Smooth muscle cell (in vitro differentiated cells): ENCODE data around the gene UBP1. TPM values are rescaled to one million over a fixed set of nuclear protein-coding genes. Genes with fewer than 3 reads are reported as not detected.

Source experiments
- DNase-seq: peaks from one replicate; lab custom pipeline; 2025; ENCODE audit not compliant: unreplicated experiment; lab: John Stamatoyannopoulos, UW
- H2AFZ ChIP-seq: fragments of 200-600 bp; sonication (generic); 2 replicates; pipeline ENCODE4 v1.6.0; 2016; ENCODE audit warnings: antibody characterized with exemption, low read depth, mild to moderate bottlenecking
- H3F3A ChIP-seq: fragments of 200-600 bp; sonication (generic); 2 replicates; pipeline ENCODE4 v1.6.0; 2017; ENCODE audit warnings: antibody characterized with exemption, low read depth
- H3K27ac ChIP-seq: fragments of 200-600 bp; sonication (generic); 2 replicates; pipeline ENCODE4 v1.5.1; 2016; ENCODE audit warnings: low read depth, mild to moderate bottlenecking
- H3K27me3 ChIP-seq: fragments of 200-600 bp; sonication (generic); 2 replicates; pipeline ENCODE4 v1.6.1; 2016; ENCODE audit warnings: low read depth, mild to moderate bottlenecking
- H3K36me3 ChIP-seq: fragments of 200-600 bp; sonication (generic); 2 replicates; pipeline ENCODE4 v1.5.1; 2016; ENCODE audit warnings: low read depth
- H3K4me1 ChIP-seq: fragments of 200-600 bp; sonication (generic); 2 replicates; pipeline ENCODE4 v1.5.1; 2016; ENCODE audit warnings: low read depth
- H3K4me2 ChIP-seq: fragments of 200-600 bp; sonication (generic); 2 replicates; pipeline ENCODE4 v1.6.0; 2016; ENCODE audit warnings: mild to moderate bottlenecking
- H3K4me3 ChIP-seq: fragments of 200-600 bp; sonication (generic); 2 replicates; pipeline ENCODE4 v1.5.1; 2016; ENCODE audit warnings: mild to moderate bottlenecking
- H3K79me2 ChIP-seq: fragments of 200-600 bp; sonication (generic); 2 replicates; pipeline ENCODE4 v1.6.0; 2016; ENCODE audit warnings: low read depth, mild to moderate bottlenecking
- H3K9ac ChIP-seq: fragments of 200-600 bp; sonication (generic); 2 replicates; pipeline ENCODE4 v1.6.0; 2016; ENCODE audit warnings: low read depth
- H3K9me3 ChIP-seq: fragments of 200-600 bp; sonication (generic); replicated peaks from 2 replicates; pipeline ENCODE4 v1.5.1; 2016; ENCODE audit warnings: low read depth
- H4K20me1 ChIP-seq: fragments of 200-600 bp; sonication (generic); 2 replicates; pipeline ENCODE4 v1.6.0; 2016; ENCODE audit warnings: low read depth
- CTCF ChIP-seq: fragments of 200-600 bp; sonication (generic); IDR thresholded peaks from 2 replicates; pipeline ENCODE4 v1.5.1; 2017; ENCODE audit warnings: borderline replicate concordance, mild to moderate bottlenecking, antibody characterized with exemption; ENCODE audit not compliant: insufficient read depth, poor library complexity, severe bottlenecking
- WGBS: methylation state at CpG from one replicate; pipeline ENCODE4 v1.1.7; 2016; ENCODE audit warnings: low lambda C conversion rate; 5-methylcytosine and 5-hydroxymethylcytosine counted together
- polyA plus RNA-seq: library from polyadenylated mRNA; unstranded; fragments of >200 nt; fragmentation: Nextera tagmentation; extraction: Ambion mirVana; gene quantifications from 2 replicates; pipeline ENCODE4 v1.2.1, GENCODE V29; 2016
- total RNA-seq: library from RNA; depleted of rRNA; stranded (reverse); fragments of >200 nt; gene quantifications from 2 replicates; pipeline ENCODE4 v1.2.3, GENCODE V29; 2014

UBP1 gene
- total and polyA plus RNA-seq, 2 experiments from 2014 or later = 18.4 to 50.9 TPM

- no peak overlapping the region for H3K9ac ChIP-seq
- DNase-seq = no peak
- WGBS = 88% methylated on average over 1 of the region's 1 CpG
- H3F3A ChIP-seq = no peaks in the 10 kb centered on the region
- no peaks in the 10 kb centered on the region for H4K20me1 ChIP-seq
- no peak overlapping the region for H2AFZ ChIP-seq
- H3K27ac ChIP-seq = no peak overlapping the region
- H3K4me1 ChIP-seq = no peaks in the 10 kb centered on the region
- H3K4me2 ChIP-seq = no peak overlapping the region
- no peak overlapping the region for H3K4me3 ChIP-seq
- no peak for TF ChIP-seq CTCF
- H3K79me2 ChIP-seq = no peaks in the 10 kb centered on the region
- peaks cover 4% of the 10 kb centered on the region for H3K9me3 ChIP-seq
- no peaks in the 10 kb centered on the region for H3K36me3 ChIP-seq
- H3K27me3 ChIP-seq = no peaks in the 10 kb centered on the region
Measured at GRCh38 chr3:33482111-33482521, 41.9 kb upstream of the UBP1 start.

DNA sequence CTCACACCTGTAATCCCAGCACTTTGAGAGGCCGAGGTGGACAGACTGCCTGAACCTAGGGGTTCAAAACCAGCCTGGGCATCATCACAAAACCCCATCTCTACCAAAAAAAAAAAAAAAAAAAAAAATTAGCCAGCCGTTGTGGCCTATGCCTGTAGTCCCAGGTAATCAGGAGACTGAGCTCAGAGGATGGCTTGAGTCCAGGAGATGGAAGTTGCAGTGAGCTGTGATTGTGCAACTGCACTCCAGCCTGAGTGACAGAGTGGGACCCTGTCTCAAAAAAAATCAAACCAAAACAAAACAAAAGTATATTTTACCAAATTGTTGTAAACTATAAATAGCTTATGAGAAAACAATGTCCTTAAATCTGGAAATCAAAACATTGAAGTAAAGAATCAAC is 34.7 kb upstream of the UBP1 start:
- DNase-seq = no peak
- H3K79me2 ChIP-seq = no peaks in the 10 kb centered on the region
- H3K27ac ChIP-seq = no peak overlapping the region
- H3K36me3 ChIP-seq = no peaks in the 10 kb centered on the region
- no peaks in the 10 kb centered on the region for H3K4me1 ChIP-seq
- no peaks in the 10 kb centered on the region for H4K20me1 ChIP-seq
- 92% methylated on average over 2 of the region's 2 CpGs for WGBS
- H2AFZ ChIP-seq = no peak overlapping the region
- no peak for TF ChIP-seq CTCF
- no peak overlapping the region for H3K4me2 ChIP-seq
- no peak overlapping the region for H3K9ac ChIP-seq
- no peaks in the 10 kb centered on the region for H3K9me3 ChIP-seq
- no peaks in the 10 kb centered on the region for H3F3A ChIP-seq
- H3K27me3 ChIP-seq = no peaks in the 10 kb centered on the region
- H3K4me3 ChIP-seq = no peak overlapping the region

DNA sequence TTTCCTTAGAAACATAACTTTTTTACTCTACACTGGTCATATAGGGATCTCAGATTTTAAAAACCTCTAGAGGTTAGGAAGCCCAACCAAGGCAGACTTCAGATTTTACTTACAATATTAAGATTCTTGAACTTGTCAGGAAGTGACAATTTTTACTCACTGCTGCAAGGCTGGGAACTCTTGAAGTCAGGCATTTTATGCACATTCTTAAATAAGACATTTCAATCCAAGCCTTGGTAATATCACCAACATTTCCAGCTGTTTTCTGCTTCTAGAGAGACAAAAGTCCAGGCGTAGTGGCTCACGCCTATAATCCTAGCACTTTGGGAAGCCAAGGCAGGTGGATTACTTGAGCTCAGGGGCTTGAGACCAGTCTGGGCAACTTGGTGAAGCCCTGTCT is 33.6 kb upstream of the UBP1 start:
- H3K9ac ChIP-seq = no peak overlapping the region

More for the DNA sequence above, 33.6 kb upstream of the UBP1 start:
- no peak for DNase-seq
- Histone ChIP-seq H2AFZ (no peak overlapping the region), H3K4me1 (no peaks in the 10 kb centered on the region), H3K27me3 (no peaks in the 10 kb centered on the region), H3K4me3 (no peak overlapping the region), H3K4me2 (no peak overlapping the region), H3K9me3 (no peaks in the 10 kb centered on the region), H3K36me3 (no peaks in the 10 kb centered on the region), H4K20me1 (no peaks in the 10 kb centered on the region), H3F3A (no peaks in the 10 kb centered on the region), H3K27ac (no peak overlapping the region), H3K79me2 (no peaks in the 10 kb centered on the region)
- WGBS = 100% methylated on average over 2 of the region's 2 CpGs
- TF ChIP-seq CTCF = no peak
